ENCODE results near the gene ACOXL.
"Not testable (repeated sequence)": the region's sequence is repeated elsewhere in the genome, so short reads cannot be mapped to it uniquely, and the experiment has no call there.

The ACOXL gene

GRCh38 chr2:110832740-110833139, 100.4 kb downstream of the ACOXL start:
- no peak for DNase-seq

DNA sequence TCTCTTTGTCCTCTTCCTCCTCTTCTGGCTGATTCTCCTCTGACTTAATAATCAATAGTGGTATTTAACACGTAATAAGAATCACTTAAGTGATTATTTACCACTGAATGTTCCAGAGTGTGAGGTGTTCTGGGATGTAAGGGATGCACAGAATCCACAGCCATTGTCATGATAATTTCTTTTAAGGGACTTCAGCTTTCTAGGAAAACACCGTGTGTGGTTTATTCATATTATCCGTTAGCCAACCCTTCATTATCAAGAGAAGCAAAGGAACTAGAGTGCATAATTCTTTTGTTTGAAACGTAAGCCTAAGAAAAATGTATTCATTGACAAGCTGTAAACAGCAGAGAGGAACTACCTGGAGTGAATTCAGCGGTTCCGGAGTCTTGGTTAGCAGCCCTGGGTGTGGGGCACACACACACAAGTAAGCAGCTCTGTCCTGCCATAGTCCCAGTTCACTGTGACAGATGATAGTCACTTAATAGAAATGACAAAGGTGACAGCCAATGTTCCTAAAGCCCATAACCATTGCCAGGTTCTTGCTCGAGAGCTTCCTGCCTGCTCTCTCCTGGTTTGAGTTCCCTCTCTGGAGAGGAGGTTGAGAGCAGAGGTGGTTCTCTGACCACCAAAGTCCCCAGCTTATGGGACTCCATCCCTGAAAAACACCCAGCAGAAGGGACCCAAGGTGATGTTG, 101.9 kb downstream of the ACOXL start:
- DNase-seq = no peak

GRCh38 chr2:110836671-110837070, 104.3 kb downstream of the ACOXL start:
- no peak for DNase-seq

- DNase-seq = peak; percentile 60
These were observed 105.4 kb downstream of the ACOXL start for GRCh38 chr2:110837446-110838409.

DNA sequence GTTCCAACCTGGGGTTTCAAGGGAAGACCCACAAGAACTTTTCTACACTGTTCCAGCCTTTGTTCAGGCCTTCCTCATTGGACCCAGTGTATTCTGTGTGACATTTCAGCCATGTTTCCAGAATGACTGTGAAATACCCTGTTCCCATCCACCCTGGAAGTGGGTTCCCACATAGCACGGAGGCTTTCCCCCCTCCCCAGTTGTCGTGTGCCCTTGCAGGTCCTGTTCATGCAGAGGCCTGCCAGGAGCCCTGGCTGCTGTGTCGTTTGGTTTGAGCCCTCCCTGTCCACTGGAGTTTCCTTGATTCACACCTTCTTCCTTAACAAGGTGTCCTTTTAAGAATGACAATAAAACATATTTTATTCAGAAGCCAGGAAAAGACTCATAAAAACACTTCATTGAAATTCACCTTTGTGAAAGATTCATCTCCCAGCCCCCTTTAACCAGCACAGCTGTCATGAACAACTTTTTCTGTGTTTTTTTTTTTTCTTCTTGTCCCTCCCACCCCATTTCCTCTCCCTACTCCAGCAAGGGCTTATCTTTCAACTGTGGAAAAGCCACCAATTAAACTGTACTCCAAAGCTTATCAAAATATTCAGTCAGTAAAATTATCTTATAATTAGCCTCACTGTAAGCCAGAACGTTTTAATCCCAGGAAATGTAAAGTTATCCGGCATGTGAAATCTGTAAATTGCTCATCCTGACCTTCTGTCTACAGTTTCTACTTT, 106.4 kb downstream of the ACOXL start:
- no peak for DNase-seq

DNA sequence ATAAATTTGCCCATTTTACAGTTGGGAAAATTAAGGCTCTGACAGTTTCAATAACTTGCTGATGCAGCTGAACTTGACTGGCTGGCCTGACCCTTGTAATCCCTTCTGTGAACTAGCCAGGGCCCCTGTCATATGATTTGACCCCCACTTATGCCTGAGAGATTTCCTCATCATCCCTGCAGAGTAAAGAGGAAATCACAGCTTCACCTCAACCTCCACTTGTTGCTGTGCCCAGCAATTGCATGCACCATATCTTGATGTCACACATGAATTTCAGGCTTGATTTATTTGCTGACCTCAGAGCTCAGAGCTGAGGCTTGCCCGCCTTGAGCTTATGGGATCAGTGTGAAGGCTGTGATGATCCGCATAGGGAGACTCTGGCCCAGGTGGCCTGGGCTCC, 108.1 kb downstream of the ACOXL start:
- DNase-seq = no peak

DNA sequence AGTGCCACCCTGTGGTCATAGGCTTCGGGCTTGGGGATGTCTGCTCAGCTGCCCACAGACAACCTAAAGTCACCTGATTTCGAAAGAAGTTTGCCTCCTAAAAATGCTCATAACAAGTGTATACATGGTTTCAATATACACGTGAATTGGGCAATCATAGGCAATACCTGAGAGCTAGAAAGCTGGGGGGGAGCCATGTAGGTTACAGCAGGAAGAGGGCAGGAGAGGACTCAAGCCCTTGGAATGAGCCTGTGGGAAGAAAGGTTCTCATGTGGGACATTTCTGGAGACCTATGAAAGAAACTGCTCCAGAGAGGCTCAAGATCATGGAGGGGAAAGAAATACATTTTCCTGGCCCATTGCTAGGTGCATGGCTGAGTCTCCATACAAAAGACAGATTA, 109.7 kb downstream of the ACOXL start:
- DNase-seq = no peak

GRCh38 chr2:110843496-110843895, 111.1 kb downstream of the ACOXL start:
- no peak for DNase-seq

GRCh38 chr2:110843959-110844510, 111.7 kb downstream of the ACOXL start:
- DNase-seq = no peak

GRCh38 chr2:110847651-110848050, 115.3 kb downstream of the ACOXL start:
- DNase-seq = no peak

DNA sequence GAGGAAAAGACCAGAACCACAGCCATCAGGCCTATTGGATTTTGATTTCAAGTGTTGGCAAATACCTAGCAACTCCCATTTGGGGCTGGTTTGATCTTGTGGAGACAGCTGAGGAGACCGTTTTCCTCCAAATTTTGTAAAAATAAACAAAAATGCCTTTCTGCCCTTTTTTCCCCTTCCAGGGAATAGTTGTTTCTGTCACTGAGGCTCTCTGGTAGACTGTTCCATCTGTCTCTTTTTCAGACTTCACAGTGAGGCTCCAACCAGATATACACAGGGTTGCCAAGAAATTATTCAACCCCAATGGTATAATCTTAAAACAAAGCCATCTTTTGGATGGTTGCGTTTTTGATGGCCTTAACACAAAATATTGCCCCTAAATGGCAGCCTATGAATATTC, 115.7 kb downstream of the ACOXL start:
- DNase-seq = no peak

DNA sequence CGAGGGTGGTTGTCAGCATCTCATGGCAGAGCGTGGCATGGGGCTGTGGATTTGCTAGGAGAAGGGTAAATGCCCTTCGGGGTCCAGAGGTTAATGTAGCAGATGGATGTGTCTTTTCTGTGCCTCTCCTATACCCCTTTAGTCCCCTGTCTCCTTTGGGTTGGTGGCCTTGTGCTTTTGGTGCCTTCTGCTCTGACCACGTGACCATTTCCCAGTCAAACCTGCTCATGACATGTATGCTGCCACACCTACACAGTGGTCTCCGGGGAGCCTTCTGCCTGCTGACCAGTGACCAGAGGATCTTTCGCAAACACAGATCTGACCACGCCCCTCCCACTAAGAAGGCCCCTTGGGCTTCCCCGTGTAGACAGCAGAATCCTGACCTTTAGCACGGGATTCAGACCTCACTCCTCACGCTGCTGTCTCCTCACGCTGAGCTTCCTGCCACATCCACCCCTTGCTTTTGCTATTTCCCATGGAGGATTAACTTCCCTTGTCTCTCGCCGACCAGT, 116.2 kb downstream of the ACOXL start:
- no peak for DNase-seq

GRCh38 chr2:110851531-110851930, 119.2 kb downstream of the ACOXL start:
- no peak for DNase-seq

- no peak for DNase-seq
These were observed 119.7 kb downstream of the ACOXL start for GRCh38 chr2:110852051-110852450.

- DNase-seq = no peak
These were observed 120.3 kb downstream of the ACOXL start for GRCh38 chr2:110852541-110853263.

DNA sequence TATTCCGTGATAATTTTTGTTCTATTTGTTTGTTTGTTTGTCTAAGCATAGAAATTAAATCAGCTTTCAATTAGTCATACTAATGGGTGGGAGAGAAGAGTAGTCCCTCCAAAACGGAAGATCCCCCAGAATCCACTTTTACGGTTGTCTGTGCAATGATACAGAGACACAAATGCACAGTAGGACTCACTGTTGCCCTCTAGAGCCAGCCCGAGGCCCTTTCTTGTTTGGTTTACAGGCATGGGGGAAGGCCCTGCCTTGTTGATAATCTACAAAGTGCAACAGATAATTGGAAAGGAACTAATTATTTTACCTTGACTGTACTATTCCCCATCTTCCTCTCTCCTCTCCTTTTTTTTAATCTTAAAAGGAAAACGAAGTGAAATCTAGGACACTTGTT, 121.1 kb downstream of the ACOXL start:
- no peak for DNase-seq

DNA sequence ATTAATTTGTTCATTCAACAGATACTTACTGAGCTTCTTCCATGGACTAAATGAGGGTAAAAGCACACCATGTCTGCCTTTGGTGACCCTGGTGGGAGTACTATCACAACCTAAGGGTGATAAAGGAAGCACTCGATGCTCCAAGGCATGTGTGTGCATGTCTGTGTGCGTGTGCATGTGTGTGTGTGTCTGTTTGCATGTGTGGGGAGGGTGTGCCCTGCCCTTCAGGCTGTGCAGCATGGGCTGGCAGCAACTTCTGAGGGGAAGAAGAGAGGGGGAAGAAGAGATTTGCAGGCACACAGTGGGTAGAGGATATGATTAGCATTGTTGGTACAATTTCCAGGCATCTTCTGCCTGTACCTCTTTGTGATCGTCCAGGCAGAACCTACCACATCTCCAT, 121.6 kb downstream of the ACOXL start:
- no peak for DNase-seq

- no peak for DNase-seq
These were observed 122.1 kb downstream of the ACOXL start for GRCh38 chr2:110854355-110855081.

DNA sequence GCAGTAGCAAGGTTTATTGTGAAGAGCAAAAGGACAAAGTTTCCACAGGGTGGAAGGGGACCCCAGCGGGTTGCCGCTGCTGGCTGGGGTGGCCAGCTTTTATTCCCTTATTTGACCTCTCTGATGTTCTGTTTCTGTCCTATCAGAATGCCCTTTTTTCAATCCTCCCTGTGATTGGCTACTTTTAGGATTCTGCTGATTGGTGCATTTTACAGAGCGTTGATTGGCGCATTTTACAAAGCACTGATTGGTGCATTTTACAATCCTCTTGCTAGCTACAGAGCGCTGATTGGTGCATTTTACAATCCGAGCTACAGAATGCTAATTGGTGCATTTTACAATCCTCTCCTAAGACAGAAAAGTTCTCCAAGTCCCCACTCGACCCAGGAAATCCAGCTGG, 123.5 kb downstream of the ACOXL start:
- not testable (repeated sequence) for DNase-seq

DNA sequence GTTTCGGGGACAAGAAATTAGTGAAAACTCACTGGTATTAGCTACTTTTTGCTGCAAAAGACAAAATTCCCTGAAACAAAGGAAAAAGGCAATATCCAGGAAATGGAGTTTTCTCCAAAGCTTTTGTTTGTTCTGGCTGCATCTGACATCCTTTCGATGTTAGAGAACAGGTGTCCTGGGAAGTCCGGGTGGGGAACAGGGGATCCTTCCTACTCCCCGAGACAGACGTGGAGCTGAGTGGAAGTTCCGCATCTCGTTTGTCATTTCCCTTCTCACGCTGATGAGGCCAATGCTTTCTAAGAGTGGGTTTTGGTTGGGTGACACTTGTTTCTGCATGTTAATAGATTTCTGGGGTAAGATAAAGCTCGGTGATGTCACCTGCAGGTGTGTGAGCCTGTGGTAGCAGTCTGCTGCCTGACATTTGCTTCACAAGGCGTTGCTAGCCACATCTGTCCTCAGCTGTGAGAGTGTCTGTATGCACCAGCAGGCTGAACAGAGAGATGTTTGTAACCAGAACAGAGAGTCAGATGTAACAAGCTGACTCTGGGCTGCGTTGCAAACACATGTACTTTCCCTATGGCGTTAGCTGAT, 125.9 kb downstream of the ACOXL start:
- DNase-seq = no peak
